ELF-1 (cell line): ENCODE measurements around the gene TNRC6A.

Source experiments
- DNase-seq: peaks from one replicate; pipeline ENCODE4 v3.0.0-alpha.2; 2016; ENCODE audit warnings: low read depth, low spot score

The TNRC6A gene

DNA sequence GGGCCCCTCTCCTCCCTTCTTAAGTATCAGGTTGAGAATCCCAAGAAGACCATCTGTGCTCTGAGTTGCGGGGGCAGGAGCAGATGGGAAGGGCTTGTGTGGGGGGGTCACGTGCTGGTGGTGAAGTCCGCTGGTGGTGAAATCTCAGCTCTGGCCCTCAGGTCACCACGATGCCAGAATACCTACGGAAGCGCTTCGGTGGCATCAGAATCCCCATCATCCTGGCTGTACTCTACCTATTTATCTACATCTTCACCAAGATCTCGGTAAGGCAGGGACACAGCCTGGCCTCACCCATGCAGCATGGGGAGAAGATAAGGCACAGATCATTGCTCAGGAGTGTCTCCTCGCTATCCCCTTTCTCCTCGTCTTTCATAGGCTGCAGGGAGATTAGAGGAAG, 146.0 kb downstream of the TNRC6A start:
- DNase-seq, result no peak
